ENCODE measurements around the gene ARHGAP6.

- TF ChIP-seq, protein P1, sequence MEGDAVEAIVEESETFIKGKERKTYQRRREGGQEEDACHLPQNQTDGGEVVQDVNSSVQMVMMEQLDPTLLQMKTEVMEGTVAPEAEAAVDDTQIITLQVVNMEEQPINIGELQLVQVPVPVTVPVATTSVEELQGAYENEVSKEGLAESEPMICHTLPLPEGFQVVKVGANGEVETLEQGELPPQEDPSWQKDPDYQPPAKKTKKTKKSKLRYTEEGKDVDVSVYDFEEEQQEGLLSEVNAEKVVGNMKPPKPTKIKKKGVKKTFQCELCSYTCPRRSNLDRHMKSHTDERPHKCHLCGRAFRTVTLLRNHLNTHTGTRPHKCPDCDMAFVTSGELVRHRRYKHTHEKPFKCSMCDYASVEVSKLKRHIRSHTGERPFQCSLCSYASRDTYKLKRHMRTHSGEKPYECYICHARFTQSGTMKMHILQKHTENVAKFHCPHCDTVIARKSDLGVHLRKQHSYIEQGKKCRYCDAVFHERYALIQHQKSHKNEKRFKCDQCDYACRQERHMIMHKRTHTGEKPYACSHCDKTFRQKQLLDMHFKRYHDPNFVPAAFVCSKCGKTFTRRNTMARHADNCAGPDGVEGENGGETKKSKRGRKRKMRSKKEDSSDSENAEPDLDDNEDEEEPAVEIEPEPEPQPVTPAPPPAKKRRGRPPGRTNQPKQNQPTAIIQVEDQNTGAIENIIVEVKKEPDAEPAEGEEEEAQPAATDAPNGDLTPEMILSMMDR (IDR thresholded peaks at IDR 0.05), result no peak
- TF ChIP-seq POLR2A (IDR thresholded peaks at IDR 0.05), result no peak
Observed at GRCh38 chrX:11435568-11435967, 230.2 kb downstream of the ARHGAP6 start.

Measured in Peyer's patch (tissue), 4 donors.